ENCODE results near the gene PLCB2.

The PLCB2 gene

DNA sequence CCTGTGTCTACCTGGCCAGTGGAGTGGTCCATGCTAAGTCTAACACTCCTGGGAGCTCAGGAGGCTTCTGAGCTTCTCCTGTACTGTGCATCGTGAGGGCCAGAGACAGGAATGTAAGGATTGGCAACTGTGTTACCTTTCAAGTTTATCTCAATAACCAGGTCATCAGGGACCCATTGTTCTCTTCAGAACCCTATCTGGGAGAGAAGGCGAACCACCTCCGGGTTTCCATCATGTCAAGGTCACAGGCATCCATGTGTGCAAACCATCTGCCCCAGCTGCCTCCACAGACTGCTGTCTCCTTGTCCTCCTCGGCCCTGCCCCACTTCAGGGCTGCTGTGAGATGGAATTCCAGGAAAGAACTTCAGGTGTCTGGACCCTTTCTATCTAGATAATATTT is 30.8 kb downstream of the PLCB2 start:
- TF ChIP-seq, protein P1, sequence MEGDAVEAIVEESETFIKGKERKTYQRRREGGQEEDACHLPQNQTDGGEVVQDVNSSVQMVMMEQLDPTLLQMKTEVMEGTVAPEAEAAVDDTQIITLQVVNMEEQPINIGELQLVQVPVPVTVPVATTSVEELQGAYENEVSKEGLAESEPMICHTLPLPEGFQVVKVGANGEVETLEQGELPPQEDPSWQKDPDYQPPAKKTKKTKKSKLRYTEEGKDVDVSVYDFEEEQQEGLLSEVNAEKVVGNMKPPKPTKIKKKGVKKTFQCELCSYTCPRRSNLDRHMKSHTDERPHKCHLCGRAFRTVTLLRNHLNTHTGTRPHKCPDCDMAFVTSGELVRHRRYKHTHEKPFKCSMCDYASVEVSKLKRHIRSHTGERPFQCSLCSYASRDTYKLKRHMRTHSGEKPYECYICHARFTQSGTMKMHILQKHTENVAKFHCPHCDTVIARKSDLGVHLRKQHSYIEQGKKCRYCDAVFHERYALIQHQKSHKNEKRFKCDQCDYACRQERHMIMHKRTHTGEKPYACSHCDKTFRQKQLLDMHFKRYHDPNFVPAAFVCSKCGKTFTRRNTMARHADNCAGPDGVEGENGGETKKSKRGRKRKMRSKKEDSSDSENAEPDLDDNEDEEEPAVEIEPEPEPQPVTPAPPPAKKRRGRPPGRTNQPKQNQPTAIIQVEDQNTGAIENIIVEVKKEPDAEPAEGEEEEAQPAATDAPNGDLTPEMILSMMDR (IDR thresholded peaks at IDR 0.05; ENCODE audit: insufficient read depth, low read depth, low read length, missing control alignments), result no peak
- DNase-seq (ENCODE audit: low read depth), result no peak
- H3K4me3 ChIP-seq (ENCODE audit: low read length), result no peak overlapping the region

DNA sequence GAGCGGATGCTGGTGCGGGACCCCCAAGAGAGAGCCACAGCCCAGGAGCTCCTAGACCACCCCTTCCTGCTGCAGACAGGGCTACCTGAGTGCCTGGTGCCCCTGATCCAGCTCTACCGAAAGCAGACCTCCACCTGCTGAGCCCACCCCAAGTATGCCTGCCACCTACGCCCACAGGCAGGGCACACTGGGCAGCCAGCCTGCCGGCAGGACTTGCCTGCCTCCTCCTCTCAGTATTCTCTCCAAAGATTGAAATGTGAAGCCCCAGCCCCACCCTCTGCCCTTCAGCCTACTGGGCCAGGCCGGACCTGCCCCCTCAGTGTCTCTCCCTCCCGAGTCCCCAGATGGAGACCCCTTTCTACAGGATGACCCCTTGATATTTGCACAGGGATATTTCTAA is 31.8 kb downstream of the PLCB2 start:
- no peak for DNase-seq (ENCODE audit: low read depth)
- no peak overlapping the region for H3K4me3 ChIP-seq (ENCODE audit: low read length)
- TF ChIP-seq, protein P1 (IDR thresholded peaks at IDR 0.05; ENCODE audit: insufficient read depth, low read depth, low read length, missing control alignments), result no peak

DNA sequence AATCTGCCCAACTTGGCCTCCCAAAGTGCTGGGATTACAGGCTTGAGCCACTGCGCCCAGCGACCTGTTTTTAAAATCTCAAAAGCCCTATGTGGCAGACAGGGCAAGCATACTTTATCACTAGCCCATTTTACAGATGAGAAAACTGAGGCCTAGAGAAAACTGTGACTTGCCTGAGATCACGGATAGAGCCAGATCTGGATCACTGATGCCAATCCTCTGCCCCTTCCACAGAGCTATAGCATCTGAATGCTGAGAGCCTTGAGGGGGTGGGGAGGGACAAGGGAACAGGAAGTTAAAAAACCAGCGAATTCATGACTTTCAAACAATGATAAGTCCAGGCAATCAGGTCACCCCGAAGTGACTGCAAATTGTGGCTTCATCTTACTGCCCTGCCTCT is 32.2 kb downstream of the PLCB2 start:
- H3K4me3 ChIP-seq (ENCODE audit: low read length), result no peak overlapping the region
- no peak for DNase-seq (ENCODE audit: low read depth)
- TF ChIP-seq, protein P1 (IDR thresholded peaks at IDR 0.05; ENCODE audit: insufficient read depth, low read depth, low read length, missing control alignments), result no peak

GRCh38 chr15:40274350-40275274 is 33.1 kb downstream of the PLCB2 start:
- TF ChIP-seq, protein P1 (IDR thresholded peaks at IDR 0.05; ENCODE audit: insufficient read depth, low read depth, low read length, missing control alignments), result peak; percentile 100
- no peak overlapping the region for H3K4me3 ChIP-seq (ENCODE audit: low read length)
- peak; percentile 81 for DNase-seq (ENCODE audit: low read depth)

DNA sequence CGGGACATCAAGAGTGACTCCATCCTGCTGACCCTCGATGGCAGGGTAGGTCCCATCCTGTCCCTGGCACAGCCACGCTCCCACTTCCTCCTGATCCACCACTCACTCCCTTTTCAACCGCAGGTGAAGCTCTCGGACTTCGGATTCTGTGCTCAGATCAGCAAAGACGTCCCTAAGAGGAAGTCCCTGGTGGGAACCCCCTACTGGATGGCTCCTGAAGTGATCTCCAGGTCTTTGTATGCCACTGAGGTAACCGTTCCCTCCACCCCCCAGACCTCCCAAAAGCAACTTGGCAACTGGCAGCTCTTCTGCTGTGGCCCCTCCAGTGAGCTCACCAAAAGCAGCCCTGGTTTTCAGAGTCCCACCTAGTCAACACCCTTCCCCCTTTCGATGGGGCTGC is 34.3 kb downstream of the PLCB2 start:
- no peak overlapping the region for H3K4me3 ChIP-seq (ENCODE audit: low read length)
- TF ChIP-seq, protein P1 (IDR thresholded peaks at IDR 0.05; ENCODE audit: insufficient read depth, low read depth, low read length, missing control alignments), result no peak
- no peak for DNase-seq (ENCODE audit: low read depth)

- TF ChIP-seq, protein P1 (IDR thresholded peaks at IDR 0.05; ENCODE audit: insufficient read depth, low read depth, low read length, missing control alignments), result peak; percentile 31
- H3K4me3 ChIP-seq (ENCODE audit: low read length), result no peak overlapping the region
- no peak for DNase-seq (ENCODE audit: low read depth)
Observed at GRCh38 chr15:40272485-40273056, 35.2 kb downstream of the PLCB2 start.
